Fibroblast of peridontal ligament (primary cell): ENCODE measurements around the gene PTX4.
"Not testable (repeated sequence)": the region's sequence is repeated elsewhere in the genome, so short reads cannot be mapped to it uniquely, and the experiment has no call there.

ENCODE experiments used
- DNase-seq: peaks from one replicate; pipeline ENCODE4 v3.0.0-alpha.2; 2010; ENCODE audit errors: extremely low read depth

Gene PTX4

DNA sequence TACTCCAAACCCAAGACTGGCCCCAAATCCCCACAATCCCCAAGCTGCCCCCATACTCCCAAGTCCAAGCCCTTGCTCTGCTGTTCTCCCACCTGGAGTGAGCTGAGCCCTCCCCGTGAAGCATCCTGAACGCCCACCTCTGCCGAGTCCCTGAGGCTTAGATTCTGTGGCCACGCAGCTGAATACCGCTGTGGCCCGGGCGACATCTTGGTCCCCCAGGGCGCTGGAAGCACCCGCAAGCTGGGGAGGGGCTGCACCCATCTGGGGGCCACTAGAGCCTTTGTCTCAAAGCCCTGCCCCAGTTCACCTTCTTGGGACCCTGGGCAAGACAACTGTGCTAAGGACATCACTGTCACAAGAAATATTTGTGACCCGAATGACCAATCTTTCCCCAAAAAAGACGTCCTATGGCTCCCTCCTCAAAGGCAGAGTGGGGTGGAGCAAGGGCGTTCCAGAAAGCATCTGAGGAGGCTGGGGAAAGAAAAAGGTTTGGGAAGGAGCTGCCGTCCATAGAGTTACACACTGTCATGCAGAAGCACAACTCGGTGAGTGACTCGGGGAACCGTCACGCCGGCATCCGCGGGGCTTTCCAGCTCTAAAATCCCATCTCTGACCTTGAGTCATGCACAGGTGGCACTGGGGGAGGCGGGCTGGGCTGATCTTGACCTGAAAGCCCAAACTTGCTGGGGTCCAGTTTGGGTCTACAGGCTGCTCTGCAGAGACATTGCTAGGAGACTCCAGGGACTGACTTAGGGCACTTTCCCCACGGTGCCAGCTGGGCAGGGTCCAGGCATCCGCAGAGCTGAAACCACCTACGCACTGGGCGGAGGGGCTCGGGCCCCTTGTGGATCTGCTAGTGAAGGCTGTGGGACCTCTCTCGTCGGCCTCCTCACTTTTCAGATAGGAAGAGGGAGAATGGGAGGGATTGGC is 6.6 kb downstream of the PTX4 start:
- DNase-seq, result no peak

DNA sequence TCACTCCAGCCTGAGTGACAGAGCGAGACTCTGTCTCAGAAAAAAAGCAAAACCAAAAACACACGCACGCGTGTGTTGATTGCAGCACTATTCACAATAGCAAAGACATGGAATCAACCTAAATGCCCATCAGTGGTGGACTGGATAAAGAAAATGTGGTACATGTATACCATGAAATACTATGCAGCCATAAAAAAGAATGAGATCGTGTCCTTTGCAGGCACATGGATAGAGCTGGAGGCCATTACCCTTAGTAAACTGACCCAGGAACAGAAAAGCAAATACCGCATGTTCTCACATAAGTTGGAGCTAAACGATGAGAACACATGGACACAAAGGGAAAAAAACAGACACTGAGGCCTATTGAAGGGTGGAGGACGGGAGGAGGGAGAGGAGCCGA is 9.8 kb downstream of the PTX4 start:
- DNase-seq, result not testable (repeated sequence)

DNA sequence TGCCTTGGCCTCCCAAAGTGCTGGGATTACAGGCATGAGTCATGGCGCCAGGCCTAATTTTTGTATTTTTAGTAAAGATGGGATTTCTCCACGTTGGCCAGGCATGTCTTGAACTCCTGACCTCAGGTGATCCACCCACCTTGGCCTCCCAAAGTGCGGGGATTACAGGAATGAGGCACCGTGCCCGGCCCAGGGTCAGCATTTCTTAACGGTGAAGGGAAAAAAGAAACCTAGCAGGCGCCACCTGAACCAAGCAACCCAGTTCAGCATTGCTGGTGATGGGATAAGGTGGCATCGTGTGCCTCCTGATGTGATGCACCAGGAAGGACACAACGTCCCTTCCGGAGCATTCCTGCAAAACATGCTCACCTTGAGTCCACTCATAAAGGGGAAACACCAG is 11.7 kb downstream of the PTX4 start:
- no peak for DNase-seq

DNA sequence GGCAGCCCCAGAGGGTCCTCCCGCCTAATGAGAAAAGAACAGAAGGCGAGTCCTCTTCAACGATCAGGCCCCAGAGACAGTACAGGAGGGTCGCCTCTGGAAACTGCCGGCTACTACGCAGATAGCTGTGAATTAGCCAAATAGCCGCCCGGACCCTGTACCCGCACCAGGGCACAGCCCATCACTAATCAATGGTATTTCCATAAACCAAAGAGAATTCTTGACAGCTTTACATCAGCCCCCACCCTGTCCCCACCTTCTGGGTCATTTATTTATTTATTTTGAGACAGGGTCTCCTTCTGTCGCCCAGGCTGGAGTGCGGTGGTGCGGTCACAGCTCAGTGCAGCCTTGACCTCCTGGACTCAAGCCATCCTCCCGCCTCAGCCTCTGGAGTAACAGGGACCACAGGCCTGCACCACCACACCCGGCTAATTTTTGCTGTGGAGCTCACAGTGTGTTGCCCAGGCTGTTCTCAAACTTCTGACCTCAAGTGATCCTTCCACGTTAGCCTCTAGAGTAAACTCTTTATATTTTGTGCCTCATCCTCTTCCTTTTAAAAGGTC is 13.1 kb downstream of the PTX4 start:
- no peak for DNase-seq

DNA sequence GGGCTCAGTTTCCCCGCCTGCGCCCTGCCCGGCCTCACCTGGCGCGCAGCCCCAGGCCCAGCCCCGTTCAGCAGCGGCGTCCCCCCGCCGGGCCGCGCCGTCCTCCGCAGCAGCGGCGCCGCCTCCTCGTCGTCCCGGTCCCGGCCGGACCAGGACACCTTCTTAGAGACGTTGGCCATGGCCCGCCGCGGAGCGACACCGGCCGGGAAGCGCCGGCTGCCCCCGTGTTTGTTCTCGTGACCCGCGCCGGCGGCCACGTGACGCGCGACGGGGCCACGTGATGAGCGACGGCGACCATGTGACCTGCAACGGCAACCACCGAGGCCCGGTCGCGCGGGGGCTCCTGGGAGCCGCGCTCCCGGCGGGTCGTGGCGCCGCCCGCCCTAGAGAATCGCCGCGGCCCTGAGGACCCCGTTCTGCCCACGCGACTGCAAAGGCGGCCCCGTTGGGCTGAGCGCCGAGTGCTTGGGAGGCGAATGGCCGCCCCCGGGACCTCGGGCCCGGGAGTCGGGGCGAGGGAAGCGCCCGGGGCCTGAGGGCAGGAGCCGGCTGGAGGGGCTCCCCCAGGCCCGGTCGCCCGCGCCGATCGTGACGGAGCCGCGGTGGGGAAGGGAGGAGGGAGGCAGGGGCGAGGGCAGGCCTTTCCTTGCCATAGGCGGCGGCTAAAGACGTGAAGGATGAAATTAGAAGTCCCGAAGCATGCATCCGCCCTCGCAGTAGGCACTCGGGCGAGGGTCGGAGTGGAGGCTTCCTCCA is 13.8 kb downstream of the PTX4 start, which contains the start of gene CLCN7:
Gene CLCN7, minus strand, starts transcription at position 233 of the 756 bp plus-strand sequence. Its CDS starts 54 bp downstream, at position 179.
- DNase-seq, result peak; percentile 75

DNA sequence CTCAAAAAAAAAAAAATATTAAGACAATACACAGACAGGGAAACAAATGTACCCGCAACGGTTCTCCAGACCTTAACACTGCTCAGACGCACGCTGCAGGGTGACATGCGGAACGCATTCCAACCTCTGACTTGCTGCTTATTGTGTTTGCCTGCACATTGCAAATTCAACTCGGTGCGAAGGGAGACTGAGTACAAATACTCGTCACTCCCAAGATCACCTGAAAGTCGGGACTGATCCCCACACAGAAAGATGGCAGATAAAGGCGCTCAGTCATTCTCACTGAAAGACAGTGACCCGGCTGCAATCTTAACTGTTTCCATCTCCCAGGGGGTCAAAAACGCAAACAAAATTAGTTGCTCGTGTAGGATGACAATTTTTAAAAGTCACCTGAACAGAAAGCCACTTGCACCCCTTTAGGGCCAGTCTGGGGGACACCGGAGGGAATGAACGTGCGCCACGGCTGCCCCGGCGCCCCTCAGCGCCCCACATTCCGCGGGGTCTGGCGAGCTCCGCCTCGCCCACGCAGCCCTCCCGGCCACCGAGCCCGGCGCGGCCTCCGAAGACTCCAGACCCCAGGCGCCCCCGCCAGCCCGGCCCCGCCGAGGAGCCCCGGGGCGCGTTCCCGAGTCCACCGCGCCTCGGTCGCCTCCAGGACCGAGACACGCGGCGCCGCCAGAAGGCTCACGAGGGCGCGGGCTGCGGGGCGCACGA is 14.5 kb downstream of the PTX4 start:
- DNase-seq, result no peak

DNA sequence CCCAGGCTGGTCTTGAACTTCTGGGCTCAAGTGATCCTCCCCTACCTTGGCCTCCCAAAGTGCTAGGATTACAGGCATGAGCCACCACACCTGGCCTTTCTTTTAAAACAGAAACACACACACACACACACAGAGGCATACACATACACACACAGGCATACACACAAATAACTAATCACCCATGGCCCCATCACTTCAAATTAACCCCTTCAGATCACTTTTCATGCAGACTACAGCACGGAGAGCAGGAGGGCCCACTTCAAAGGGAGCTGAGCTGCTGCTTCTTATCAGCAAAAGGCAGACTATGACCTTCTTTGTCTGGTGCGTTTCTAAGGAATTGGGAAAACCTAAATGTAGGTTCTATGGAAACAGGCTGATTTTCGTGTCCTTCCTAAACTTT is 15.8 kb downstream of the PTX4 start:
- no peak for DNase-seq

DNA sequence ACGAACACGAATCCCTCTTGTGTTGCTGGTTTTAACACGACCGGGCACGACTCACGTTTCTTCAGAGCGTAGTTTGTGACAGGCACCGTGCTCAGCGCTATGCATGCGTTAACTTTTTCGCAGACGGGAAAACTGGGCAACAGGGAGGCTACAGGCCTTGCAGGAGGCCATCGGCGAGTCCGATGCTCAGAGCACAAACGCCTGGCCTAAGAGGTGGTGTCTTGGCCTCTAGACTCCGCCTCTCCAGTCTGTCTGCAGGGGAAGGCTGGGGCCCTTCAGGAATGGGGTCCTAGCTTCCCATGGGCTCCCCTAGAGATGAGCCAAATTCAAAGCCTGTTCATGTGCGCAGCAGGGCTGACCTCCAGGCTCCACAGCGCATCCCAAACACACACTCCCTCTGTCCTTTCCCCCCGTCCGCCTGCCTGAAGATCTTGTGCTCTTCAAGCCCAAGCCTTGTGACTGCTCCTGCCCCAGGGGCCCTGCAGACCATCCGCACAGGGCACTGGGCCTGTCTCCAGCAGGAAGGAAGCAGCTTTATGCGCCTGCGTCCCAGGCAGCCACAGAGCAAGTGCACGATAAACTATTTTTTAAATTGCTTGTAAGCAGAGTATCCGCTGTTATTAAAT is 17.1 kb downstream of the PTX4 start:
- no peak for DNase-seq

DNA sequence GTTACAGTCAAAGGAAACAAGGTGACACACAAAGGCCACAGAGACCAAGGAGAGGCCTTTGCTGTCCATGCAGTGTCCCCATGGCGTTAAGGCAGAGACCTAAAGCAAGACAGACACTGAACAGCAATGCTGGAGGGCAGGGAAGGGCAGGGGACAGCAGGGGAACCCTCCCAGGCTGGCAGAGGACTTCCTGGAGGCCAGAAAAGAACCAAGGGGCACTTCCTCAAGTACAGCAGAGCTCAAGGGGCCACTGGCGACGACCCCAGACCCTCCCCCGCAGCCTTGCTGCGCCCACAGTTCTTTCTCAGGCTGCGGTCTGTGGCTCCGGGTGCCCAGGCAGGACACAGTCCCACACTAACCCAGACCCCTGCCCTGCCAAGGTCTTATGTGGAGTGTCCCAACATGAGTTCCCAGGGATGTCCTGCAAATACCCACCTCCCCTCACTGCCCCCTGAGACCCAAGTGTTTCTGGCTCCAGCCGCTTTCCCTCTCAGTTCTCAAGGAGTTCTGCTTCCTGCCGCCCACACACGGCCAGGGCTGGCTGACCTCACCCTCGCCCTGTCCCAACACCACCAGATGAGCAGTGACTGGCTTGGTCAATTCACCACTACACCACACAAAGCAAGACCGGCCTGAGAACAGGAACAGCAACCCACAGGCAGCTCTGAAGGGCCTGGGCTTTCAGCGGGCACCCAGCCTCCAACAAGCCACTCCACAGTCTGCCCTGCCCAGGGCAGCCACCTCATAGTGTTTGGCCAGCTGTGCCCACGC is 18.1 kb downstream of the PTX4 start:
- DNase-seq, result no peak

DNA sequence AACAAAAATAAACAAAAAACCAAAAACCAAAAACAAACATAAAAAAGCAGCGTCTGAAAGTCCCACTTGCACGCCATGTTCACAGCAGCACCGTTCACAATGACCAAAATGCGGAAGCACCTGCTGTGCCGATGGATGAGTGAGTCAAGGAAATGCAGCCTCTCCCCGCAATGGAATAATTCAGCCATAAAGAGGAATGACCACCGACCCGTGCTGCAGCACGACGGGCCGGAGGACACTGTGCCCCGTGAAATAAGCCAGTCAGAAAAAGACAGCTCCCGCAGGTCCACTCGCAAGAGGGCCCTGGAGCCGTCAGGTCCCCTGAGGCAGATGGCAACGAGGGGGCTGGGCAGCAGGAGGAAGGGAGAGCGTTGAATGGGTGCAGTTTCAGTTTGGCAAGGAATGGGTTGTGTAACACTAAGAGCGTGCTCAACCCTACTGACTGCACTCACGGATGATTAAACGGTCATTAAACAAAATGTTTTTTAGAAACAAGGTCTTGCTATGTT is 19.0 kb downstream of the PTX4 start:
- no peak for DNase-seq

DNA sequence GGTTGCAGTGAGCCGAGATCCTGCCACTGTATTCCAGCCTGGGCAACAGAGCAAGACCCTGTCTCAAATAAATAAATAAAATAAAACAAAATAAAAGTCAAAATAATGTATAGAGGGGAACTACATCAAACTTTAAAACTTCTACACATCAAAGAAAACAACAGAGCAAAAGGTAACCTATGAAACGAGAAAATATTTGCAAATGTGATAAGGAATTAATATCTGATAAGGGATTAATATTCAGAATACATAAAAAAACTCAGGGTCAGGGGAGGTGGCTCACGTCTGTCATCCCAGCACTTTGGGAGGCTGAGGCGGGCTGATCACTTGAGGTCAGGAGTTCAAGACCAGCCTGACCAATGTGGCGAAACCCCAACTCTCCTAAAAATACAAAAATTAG is 19.6 kb downstream of the PTX4 start:
- not testable (repeated sequence) for DNase-seq

DNA sequence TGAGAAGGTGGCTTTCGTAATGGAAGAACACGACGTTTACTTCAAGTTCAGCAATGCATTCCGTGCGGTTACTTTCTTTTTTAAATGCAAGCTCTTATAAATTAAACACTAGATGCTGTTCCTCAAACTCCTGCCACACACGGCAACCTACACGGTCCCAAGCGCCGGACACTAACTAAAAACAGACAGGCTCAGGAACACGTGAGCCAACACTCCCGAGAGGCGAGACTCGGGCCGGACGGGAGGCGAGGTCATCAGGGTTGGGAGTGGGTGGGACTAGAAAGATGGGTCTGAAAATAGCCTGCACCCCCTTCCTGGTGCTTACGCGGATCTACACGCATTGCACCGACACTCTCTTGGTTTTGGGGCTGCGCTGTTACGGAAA is 20.3 kb downstream of the PTX4 start:
- no peak for DNase-seq

DNA sequence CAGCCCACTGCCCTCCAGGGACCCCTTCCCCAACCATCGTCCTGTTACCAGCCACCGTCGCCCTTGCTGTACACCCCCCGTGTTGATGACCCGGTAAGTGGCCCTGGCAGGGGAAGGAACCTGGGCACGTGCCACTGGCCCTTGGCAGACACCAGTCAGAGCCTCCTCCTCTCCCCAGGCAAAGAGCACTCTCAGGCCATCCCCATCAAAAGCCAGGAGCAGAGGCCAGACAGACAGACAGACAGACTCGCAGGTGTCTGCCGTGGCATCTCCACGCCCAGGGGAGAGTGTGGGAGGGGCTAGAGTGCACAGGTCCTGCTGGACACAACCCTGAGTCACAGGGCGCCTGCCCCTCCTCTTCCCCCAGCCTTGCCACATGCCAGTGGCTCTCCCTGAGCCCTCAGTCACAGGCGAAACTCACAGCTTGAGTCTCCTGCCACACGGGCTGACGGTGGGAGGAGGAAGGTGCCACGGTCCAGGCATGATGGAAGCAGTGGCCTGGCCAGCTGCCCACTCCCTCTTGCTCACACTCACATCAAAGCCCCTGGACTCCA is 21.7 kb downstream of the PTX4 start:
- no peak for DNase-seq

DNA sequence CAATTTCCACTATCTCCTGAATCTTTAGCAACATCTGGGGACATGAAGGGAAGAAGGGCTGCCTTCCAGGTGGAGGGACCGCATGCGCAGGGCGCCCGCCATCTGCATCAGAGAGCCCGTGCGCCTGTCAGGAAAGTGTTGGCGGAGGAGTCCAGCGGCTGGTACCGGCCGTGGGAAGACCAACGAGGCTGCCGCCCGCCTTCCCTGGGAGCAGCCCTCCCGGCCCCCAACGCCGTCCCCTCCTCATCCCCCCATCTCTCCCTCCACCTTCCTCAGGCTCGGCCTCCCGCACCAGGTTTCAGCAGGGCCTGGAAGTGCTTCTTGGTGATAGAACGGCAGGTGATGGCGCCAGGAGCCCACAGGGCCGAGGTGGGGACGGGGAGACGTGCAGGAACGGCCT is 22.7 kb downstream of the PTX4 start:
- no peak for DNase-seq

DNA sequence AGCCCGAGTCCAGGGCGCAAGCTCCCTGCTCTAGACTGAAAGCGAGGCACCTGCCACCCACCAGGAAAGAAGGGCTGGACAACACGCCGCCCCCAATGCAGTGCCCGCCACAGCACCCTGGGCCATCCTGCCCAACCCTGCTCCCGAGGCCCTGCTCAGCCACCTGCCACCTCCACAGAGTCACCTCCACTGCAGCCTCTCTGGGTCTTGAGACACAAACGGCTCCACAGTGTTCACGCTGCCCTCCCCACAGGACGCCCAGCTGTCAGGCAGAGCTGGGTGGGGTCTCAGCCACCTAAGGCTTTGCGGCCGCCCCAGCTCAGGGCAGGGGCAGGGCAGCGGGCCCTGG is 23.2 kb downstream of the PTX4 start:
- DNase-seq, result no peak

DNA sequence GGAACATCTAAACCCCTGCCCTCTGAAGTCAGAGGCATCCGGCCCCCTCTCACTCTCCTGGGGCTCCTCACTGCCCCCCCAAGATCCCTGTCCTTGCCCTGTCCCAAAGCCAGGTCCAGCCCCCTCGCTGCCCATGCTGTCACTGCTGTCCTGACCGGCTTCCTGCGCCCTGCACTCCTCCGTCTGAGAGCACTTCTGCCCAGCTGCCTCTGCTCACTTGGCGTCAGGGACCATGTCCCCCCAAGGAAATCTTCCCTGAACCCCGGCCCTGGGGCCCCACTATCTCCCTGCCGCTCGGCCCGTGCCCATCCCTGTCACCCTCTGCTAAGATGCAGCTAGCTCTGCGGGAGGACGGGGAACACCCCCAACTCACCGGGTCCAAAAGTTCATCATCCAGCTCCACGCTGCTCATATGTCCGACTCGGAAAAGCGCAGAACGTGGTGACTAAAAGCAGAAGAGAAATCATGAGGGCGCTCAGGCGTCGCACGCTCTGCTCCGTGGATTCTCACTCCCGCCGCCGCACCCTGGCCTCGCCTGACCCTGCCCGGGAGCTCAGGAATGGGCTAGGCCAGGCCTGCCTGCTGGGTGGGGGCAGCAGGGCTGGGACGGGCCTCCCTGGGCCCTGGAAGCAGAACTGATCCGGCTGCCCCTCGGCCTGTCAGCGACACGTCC is 23.7 kb downstream of the PTX4 start:
- no peak for DNase-seq

DNA sequence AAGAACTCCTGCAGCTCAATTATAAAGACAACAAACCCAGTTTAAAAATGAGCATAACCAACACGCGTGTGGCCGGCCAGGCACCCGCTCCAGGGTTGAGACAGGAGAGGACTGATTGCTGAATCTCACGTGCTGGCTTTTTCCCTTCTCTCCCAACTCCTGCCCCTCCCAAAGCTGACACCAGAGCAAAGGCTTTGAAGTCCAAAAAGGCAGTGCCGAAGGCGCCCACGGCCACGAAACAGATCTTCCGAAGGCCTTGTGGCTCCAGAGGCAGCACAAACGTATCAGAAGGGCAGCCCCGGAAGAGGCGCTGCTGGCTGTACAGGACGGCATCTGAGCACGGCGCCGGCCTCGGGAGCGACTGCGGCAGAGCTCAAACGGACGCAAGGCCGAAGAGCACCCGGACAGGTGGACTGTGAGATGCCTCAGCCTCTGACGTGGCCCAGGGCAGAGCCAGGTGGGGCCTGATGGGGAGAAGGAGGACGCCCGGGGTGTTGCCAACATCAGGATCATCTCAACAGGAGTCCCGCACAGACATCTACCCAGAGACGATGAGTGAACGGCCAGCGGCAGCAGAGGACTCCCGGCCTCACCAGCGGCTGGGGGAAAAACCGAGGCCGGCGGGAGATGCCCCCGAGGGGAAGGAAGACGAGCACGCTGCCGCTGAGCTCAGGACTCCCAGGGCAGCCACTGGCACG is 24.4 kb downstream of the PTX4 start:
- DNase-seq, result no peak

DNA sequence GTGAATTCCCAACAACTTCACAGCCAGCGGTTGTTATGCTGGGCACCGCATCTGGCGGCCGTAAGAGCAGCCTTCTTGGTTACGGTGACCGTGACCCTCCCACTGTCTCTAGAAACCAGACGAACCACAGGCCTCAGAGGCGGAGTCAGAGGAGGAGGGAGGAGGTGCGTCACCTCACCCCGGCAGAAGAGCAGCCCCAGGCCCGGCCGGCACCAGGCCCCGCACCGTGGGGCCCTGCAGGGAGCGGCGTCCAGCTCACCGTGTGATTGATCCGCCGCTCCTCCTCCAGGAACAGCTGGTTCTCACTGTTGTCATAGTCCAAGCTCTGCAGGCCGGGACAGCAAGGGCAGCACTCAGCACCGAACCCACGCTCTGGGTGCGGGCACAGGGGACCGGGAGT is 27.6 kb downstream of the PTX4 start:
- DNase-seq, result no peak

DNA sequence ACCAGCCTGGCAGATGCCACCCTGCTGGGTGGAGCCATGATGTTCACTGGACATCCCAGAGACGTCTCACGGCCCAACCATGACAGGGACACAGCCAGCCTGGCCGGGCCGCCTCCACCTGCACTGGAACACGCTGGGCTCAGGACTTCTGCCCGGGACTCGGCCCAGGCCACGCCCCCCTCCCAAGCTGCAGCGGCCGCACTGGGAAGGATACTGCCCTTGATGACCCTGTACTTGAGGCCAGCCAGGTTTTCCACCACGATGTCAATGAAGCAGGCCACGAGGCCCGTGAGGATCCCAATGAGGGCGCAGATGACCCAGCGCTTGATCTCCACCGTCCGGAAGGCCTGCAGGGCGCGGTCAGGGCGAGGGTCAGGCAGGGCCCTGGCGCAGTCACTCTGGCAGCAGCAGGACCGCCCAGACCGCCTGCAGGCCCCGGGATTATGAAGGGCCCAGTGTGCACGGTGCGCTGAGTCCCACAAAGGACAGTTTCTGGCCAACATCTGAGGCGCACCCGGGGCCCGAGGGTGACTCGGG is 28.1 kb downstream of the PTX4 start:
- no peak for DNase-seq
